GM19193 (cell line): ENCODE measurements around the gene WDFY1.

Source experiments
- POLR2A ChIP-seq: IDR thresholded peaks from 4 replicates; pipeline ENCODE4 v1.6.1; 2011; ENCODE audit not compliant: insufficient read depth, insufficient read length; ENCODE audit errors: extremely low read depth

Gene WDFY1

GRCh38 chr2:223944703-223945531, at the start of gene WDFY1:
Gene WDFY1, minus strand, starts transcription at chr2:223945335. Its CDS starts 51 bp downstream, at chr2:223945284.
- peak; percentile 89 for TF ChIP-seq POLR2A

GRCh38 chr2:223994562-223995162, 49.5 kb upstream of the WDFY1 start:
- TF ChIP-seq POLR2A, result no peak

DNA sequence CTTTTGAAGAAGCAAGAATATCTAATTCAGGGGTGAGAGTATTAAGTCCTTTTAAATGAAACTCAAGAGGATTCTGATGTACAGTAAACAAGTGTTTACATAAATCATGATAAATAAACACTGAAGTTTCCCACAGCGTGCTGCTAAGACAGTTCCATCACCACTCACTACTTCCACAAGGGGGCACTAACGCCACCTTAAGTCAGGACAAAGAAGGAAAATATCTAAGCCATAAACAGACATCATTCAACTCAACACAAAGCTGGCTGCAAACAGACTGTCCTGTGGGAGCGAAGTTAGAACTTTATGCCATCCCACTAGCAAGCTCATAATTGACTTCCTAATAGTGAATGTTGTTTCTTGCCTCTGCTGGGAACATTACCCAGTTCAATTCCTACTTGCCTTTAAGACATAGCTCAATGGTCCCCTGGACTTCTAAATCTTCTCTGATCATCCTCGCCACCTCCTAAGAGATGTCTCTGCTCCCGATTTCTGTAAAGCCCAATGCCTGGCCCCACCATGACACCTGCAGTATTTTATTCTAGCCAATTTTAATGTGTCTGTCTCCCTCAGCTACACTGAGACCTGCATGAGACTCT, 48.6 kb upstream of the WDFY1 start:
- TF ChIP-seq POLR2A, result no peak

- TF ChIP-seq POLR2A, result no peak
These were observed 46.5 kb upstream of the WDFY1 start for GRCh38 chr2:223991611-223992010.

- no peak for TF ChIP-seq POLR2A
These were observed 44.7 kb upstream of the WDFY1 start for GRCh38 chr2:223989856-223990232.

- TF ChIP-seq POLR2A, result no peak
These were observed 44.2 kb upstream of the WDFY1 start for GRCh38 chr2:223989206-223989855.

DNA sequence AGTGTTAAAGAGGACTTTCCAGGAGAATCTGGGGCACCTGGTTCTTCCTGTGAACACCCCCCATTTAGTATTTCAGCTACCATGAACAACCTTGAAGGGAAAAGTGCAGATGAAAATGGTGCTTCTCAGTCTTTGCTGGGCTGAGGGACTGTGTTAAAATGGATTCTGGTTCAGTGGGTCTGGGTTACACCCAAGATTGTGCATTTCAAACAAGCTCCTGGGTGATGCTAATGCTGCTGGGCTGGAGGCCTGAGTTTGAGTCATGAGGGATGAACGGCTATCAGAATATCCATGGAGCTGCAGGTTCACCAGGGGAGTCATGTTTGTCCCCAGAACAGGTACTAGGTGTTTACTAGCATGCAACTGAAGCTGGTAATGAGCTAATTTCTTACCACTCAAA, 36.1 kb upstream of the WDFY1 start:
- TF ChIP-seq POLR2A, result no peak

- TF ChIP-seq POLR2A, result no peak
These were observed 35.7 kb upstream of the WDFY1 start for GRCh38 chr2:223980803-223981202.

DNA sequence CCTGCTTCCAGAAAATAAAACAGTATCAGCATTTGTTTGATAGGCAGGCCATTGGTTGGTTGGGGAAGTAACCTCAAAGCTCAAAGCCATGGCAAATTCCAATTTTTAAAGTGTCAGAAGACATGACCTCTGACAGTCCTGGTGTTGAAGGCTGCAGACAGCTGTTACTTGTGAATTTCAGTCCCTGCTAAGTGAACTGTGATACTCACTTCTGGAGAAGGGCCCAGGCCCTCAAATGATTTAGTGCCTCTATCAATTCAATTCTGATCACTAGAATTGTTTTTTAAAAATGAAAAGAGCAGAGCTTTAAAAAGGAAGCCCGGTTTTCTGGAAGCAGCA, 35.2 kb upstream of the WDFY1 start:
- no peak for TF ChIP-seq POLR2A

GRCh38 chr2:223979730-223980396, 34.7 kb upstream of the WDFY1 start:
- TF ChIP-seq POLR2A, result no peak

DNA sequence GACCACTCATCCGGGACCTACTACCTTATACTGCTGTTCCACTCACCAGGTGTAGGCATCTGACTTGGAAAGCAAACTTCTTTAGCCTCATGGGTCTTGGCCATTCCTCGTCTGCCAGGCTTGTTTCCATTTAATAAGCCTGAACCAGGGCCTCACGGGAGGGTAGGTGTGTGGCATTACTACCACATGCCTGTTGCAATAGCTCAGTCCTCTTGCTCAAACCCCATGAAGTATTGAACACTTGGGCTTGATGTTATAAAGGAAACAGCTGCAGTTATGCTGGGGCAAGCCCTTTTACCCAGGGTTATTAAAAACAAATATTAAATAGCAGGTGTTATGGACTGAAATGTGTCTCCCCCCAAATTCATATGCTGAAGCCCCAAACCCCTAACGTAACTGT, 33.3 kb upstream of the WDFY1 start:
- TF ChIP-seq POLR2A, result no peak

DNA sequence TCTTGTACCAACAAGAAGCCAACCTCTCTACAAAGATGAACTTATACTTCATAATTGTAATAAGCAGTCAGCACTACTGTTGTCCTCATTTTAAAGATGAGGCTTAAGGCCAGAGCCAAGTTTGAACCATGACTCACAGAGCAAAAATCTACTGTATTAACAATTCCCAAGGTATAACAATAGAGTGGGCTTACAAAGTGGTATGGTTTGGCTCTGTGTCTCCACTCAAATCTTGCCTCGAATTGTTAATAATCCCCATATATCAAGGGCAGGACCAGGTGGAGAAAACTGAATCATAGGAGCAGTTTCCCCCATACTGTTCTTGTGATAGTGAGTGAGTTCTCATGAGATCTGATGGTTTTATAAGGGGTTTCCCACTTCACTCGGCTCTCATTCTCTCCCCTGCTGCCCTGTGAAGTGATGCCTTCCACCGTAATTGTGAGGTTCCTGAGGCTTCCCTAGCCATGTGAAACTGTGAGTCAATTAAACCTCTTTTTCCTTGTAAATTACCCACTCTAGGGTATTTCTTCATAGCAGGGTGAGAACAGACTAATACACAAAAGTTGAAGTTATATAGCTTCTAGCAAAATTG, 31.6 kb upstream of the WDFY1 start:
- no peak for TF ChIP-seq POLR2A

- no peak for TF ChIP-seq POLR2A
These were observed 28.5 kb upstream of the WDFY1 start for GRCh38 chr2:223973606-223974005.

GRCh38 chr2:223972656-223973102, 27.5 kb upstream of the WDFY1 start:
- TF ChIP-seq POLR2A, result no peak
